Esophagus squamous epithelium (tissue), 5 donors: ENCODE measurements around the gene CA6. TPM values are rescaled to one million over a fixed set of nuclear protein-coding genes. Genes with fewer than 3 reads are reported as not detected.

ENCODE experiments used
- DNase-seq: peaks from one replicate; lab custom pipeline; 2025; lab: John Stamatoyannopoulos, UW
- H3K27ac ChIP-seq, 4 donors: fragments of 200-600 bp; sonication (generic); one replicate each; pipeline ENCODE4 v1.5.1; 2016 to 2019; ENCODE audit warnings: mild to moderate bottlenecking in 1 of 4
- H3K27me3 ChIP-seq, 4 donors: fragments of 200-600 bp; sonication (generic); 1 replicate in 3 of 4; 2 replicates in 1 of 4; pipeline versions ENCODE4 v1.5.1 to v1.6.0; 2017 to 2021; ENCODE audit warnings: antibody characterized with exemption in 1 of 4
- H3K36me3 ChIP-seq, 3 donors: fragments of 200-600 bp; sonication (generic); one replicate each; pipeline ENCODE4 v1.5.1; 2016 to 2019
- H3K4me1 ChIP-seq, 3 donors: fragments of 200-600 bp; sonication (generic); one replicate each; pipeline ENCODE4 v1.5.1; 2017 to 2019
- H3K4me3 ChIP-seq, 4 donors: fragments of 200-600 bp; sonication (generic); 1 replicate in 3 of 4; 2 replicates in 1 of 4; pipeline ENCODE4 v1.5.1; 2016 to 2019; ENCODE audit warnings: mild to moderate bottlenecking in 2 of 4, moderate library complexity in 1 of 4
- H3K9me3 ChIP-seq, 3 donors: fragments of 200-600 bp; sonication (generic); one replicate each; pipeline ENCODE4 v1.5.1; 2016 to 2019
- POLR2A ChIP-seq, 4 donors: fragments of 450-650 bp; IDR thresholded peaks; one replicate each; pipeline ENCODE4 v1.6.1; 2017; ENCODE audit warnings: antibody characterized with exemption in 4 of 4, mild to moderate bottlenecking in 4 of 4, moderate library complexity in 3 of 4
- WGBS, 2 donors: methylation state at CpG; one replicate each; pipeline ENCODE4 v1.1.5; 2018; 5-methylcytosine and 5-hydroxymethylcytosine counted together
- intact Hi-C: fragments of 100-400 bp; cut with DNase I; formaldehyde crosslinking; loops from one replicate; pipeline ENCODE4 v1.15.0; 2022
- total RNA-seq, 4 donors: library from RNA; depleted of rRNA; stranded (reverse); fragments of >200 nt; gene quantifications; one replicate each; pipeline ENCODE4 v1.1.0, GENCODE V29; 2016
- TF ChIP-seq, protein P1 (sequence below), 6 experiments: fragments of 450-650 bp in 4 of 6; fragments of 200-600 bp in 2 of 6; sonication (generic) in 2 of 6; IDR thresholded peaks; one replicate each; pipeline ENCODE4 v1.5.1; 2016 to 2019; ENCODE audit warnings: antibody characterized with exemption in 6 of 6, mild to moderate bottlenecking in 4 of 6, moderate library complexity in 4 of 6
- donor health status: DM: yes; HTN: yes; CAD: no.

The CA6 gene
- total RNA-seq, 4 donors from 2014 or later = not detected

DNA sequence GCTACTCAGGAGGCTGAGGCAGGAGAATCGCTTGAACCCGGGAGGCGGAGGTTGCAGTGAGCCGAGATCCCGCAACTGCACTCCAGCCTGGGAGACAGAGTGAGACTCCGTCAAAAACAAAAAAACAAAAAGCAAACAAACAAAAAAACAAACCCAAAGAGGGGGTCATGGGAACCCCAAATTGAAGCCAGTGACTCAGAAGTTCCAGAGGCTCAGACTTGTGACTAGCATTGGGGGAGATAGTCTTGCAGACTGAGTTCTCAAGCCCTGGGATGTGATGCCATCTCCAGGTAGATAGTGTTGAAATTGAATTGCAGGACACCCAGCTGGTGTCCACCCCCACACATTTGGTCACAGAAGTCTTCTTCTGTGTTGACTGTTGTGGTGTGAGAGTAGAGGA lies 42.3 kb upstream of the CA6 start:
- H3K9me3 ChIP-seq = no peaks in the 10 kb centered on the region
- TF ChIP-seq, protein P1, sequence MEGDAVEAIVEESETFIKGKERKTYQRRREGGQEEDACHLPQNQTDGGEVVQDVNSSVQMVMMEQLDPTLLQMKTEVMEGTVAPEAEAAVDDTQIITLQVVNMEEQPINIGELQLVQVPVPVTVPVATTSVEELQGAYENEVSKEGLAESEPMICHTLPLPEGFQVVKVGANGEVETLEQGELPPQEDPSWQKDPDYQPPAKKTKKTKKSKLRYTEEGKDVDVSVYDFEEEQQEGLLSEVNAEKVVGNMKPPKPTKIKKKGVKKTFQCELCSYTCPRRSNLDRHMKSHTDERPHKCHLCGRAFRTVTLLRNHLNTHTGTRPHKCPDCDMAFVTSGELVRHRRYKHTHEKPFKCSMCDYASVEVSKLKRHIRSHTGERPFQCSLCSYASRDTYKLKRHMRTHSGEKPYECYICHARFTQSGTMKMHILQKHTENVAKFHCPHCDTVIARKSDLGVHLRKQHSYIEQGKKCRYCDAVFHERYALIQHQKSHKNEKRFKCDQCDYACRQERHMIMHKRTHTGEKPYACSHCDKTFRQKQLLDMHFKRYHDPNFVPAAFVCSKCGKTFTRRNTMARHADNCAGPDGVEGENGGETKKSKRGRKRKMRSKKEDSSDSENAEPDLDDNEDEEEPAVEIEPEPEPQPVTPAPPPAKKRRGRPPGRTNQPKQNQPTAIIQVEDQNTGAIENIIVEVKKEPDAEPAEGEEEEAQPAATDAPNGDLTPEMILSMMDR (IDR thresholded peaks at IDR 0.05) = no peak
- 93% methylated on average over 3 to 6 of the region's 6 CpGs for WGBS, 2 donors
- no peaks in the 10 kb centered on the region for H3K36me3 ChIP-seq
- peaks cover 21 to 79% (median 37%) of the 10 kb centered on the region in 3 donors for H3K4me1 ChIP-seq
- peak overlapping the region; percentile 16 to 77 (median 72) for H3K27ac ChIP-seq
- H3K27me3 ChIP-seq = no peaks in the 10 kb centered on the region
- no peak overlapping the region for H3K4me3 ChIP-seq
- no peak for DNase-seq
- intact Hi-C loops = no loop called here

DNA sequence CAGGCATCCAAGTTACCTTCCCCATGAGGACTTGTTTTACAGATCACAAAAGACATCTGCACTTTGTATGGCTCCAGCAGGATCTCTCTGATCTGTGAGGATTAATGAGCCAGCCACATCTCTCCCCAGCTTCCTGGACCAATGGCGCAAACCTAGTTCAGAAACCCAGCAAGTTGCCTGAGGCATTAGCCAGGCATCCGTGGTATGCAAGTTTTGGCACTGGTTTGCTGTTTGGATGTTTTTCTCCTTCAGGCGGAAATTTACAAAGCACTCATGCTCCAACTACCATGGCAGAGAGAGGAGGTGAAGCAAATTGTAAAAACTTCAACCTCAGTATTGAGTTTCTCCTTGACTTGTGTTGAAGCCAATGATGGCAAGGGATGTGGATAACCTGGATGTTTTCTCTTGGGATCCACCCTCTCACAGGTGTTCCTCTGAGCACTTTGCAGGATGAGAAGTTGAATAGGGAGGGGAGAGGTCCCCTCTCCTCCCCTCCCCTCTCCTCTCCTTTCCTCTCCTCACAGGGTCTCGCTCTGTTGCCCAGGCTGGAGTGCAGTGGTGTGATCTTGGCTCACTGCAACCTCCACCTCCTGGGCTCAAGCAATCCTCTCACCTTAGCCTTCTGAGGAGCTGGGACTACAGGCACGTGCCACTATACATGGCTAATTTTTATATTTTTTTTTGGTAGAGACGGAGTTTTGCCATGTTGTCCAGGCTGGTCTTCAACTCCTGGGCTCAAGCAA lies 41.6 kb upstream of the CA6 start:
- TF ChIP-seq, protein P1 (IDR thresholded peaks at IDR 0.05) = no peak
- no peak for TF ChIP-seq POLR2A (IDR thresholded peaks at IDR 0.05)
- Histone ChIP-seq H3K27ac (peak overlapping the region; percentile 48 to 77 (median 72)), H3K36me3 (no peaks in the 10 kb centered on the region), H3K9me3 (no peaks in the 10 kb centered on the region), H3K4me3 (no peak overlapping the region), H3K4me1 (peaks cover 27 to 76% (median 37%) of the 10 kb centered on the region in 3 donors), H3K27me3 (no peaks in the 10 kb centered on the region)
- WGBS, 2 donors = 59 to 60% methylated on average over 6 of the region's 6 CpGs
- intact Hi-C loops = no loop called here
- no peak for DNase-seq

DNA sequence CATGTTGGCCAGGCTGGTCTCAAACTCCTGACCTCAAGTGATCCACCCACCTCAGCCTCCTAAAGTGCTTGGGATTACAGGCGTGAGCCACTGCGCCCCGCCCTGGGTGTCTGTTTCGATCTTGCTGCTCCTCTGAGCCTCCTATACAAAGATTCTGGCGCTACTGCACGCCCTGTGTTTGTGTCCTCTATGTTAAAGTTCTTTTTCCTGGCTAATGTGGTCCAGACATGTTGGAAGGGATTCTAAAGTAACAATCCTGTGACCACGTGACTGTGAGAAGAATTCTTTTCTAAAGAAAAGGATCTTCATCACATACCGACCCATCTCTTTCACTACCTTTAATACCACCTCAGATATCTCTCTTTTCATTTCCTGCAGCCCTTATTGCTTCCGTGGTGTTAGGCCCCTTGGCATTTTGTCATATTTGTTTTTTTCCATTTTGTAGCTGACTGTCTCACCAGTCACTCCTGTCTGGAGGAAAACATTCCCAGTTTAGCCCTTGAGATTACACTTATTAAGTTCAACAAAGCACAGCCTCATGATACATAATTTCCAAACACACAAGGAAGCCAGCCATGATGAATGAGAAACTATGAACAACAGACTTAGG lies 40.0 kb upstream of the CA6 start:
- H3K27me3 ChIP-seq = no peaks in the 10 kb centered on the region
- H3K9me3 ChIP-seq = no peaks in the 10 kb centered on the region
- intact Hi-C loops = loop anchor here (5.0 kb wide), 1 partner anchor 33 kb away; no protein-coding TSS in a partner anchor
- no peak overlapping the region for H3K4me3 ChIP-seq
- peaks cover 15 to 63% (median 25%) of the 10 kb centered on the region in 3 donors for H3K4me1 ChIP-seq
- no peak for TF ChIP-seq POLR2A (IDR thresholded peaks at IDR 0.05)
- TF ChIP-seq, protein P1 (IDR thresholded peaks at IDR 0.05) = no peak
- H3K27ac ChIP-seq = peak overlapping the region; percentile 75 to 82 (median 78)
- no peak for DNase-seq
- H3K36me3 ChIP-seq = no peaks in the 10 kb centered on the region
- 36 to 48% methylated on average over 9 of the region's 9 CpGs for WGBS, 2 donors

DNA sequence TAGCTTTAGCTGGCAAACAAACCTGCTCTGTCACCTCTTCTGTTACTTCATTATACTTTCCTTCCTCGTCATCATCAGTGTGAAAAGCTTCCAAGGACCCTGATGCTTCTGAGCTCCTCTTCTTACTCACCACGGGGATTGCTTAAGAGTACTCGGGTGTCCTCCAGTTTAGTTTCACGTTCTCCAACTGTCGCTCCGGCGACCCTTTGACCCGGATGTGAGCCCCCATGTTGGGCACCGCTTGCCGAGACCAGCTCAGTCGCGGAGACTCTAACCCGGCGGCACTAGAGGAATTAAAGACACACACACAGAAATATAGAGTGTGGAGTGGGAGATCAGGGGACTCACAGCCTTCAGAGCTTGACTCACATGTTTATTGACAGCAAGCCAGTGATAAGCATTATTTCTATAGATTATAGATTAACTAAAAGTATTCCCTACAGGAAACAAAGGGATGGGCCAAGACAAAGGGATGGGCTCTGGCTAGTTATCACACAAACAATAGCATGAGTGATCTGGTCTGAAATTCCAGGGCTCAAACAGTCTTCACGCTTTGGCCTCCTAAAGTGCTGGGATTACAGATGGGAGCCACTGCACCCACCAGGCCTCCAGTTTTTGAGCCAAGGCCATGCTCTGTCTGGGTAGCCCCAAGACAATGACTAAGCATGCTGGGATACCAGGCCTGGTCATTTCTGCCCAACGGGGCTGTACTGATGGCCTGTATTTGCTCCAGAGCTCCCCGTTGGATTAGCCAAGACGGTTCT lies 37.1 kb upstream of the CA6 start:
- no peak overlapping the region for H3K4me3 ChIP-seq
- peaks cover 12 to 62% (median 32%) of the 10 kb centered on the region in 3 donors for H3K4me1 ChIP-seq
- DNase-seq = no peak
- no peaks in the 10 kb centered on the region for H3K9me3 ChIP-seq
- no peak overlapping the region for H3K27ac ChIP-seq
- TF ChIP-seq, protein P1 (IDR thresholded peaks at IDR 0.05) = no peak
- no peak for TF ChIP-seq POLR2A (IDR thresholded peaks at IDR 0.05)
- H3K27me3 ChIP-seq = no peaks in the 10 kb centered on the region
- intact Hi-C loops = loop anchor here (5.0 kb wide), 1 partner anchor 36 kb away; no protein-coding TSS in a partner anchor
- 55 to 70% methylated on average over 17 to 18 of the region's 18 CpGs for WGBS, 2 donors
- no peaks in the 10 kb centered on the region for H3K36me3 ChIP-seq
